Measurements from ENCODE around the gene TMEM272.

DNA sequence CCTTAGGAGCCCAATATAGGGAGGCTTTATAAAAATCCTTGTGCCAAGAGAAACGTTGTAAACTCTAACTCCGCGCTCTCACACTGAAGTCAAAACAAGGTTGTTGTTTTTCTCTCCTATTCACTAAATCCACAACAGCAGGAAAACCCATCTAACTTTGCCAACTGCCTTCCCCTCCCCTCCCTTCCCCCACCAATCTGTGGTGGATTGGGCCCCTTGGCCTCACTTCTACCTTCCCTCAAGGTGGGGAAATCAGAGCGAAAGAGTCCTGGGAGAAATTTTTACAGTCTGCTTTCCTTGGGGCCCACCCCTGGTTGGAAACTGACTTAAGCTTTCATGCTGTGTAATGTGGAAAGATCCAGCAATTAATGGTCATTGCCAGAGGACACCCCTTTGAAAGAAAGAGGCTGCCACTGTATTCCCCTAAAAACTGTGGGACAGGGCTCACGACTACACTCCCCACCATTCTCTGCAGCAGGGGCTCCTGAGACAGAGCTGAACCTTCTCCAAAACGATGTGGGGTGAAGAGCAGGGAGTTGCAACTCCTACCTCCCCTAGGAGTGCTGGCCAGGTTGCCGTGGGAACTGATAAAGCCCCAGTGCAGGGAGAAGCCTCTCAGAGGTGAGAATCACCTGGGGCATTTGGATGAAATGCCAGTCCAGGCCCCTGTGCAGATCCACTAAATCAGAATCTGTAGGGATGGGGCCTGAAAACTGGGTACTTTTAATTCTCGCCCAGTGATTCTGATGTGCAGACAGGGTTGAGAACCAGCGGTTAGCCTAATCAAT is 42.2 kb downstream of the TMEM272 start:
- TF ChIP-seq, protein P1, sequence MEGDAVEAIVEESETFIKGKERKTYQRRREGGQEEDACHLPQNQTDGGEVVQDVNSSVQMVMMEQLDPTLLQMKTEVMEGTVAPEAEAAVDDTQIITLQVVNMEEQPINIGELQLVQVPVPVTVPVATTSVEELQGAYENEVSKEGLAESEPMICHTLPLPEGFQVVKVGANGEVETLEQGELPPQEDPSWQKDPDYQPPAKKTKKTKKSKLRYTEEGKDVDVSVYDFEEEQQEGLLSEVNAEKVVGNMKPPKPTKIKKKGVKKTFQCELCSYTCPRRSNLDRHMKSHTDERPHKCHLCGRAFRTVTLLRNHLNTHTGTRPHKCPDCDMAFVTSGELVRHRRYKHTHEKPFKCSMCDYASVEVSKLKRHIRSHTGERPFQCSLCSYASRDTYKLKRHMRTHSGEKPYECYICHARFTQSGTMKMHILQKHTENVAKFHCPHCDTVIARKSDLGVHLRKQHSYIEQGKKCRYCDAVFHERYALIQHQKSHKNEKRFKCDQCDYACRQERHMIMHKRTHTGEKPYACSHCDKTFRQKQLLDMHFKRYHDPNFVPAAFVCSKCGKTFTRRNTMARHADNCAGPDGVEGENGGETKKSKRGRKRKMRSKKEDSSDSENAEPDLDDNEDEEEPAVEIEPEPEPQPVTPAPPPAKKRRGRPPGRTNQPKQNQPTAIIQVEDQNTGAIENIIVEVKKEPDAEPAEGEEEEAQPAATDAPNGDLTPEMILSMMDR (optimal IDR thresholded peaks at IDR 0.05 in 1 of 3, IDR thresholded peaks at IDR 0.05 in 1 of 3, conservative IDR thresholded peaks at IDR 0.05 in 1 of 3; ENCODE audit: extremely low read depth in 1 of 3, insufficient read depth in 2 of 3, low read length in 3 of 3) = no peak
- TF ChIP-seq EZH2 (IDR thresholded peaks at IDR 0.05; ENCODE audit: low read length) = no peak
